GM23338 (cell line): ENCODE measurements around the gene PDE4D. TPM values are rescaled to one million over a fixed set of nuclear protein-coding genes. Genes with fewer than 3 reads are reported as not detected.

Source experiments
- CREB1 ChIP-seq: fragments of 250-450 bp; sonication (Bioruptor Pico); IDR thresholded peaks from 2 replicates; pipeline ENCODE4 v1.5.0; 2020; ENCODE audit warnings: low read depth, mild to moderate bottlenecking, moderate library complexity
- EZH2 ChIP-seq: fragments of 200-600 bp; sonication (generic); IDR thresholded peaks from one replicate; pipeline ENCODE4 v1.8.0; 2017; ENCODE audit warnings: antibody characterized with exemption, mild to moderate bottlenecking, low read depth; ENCODE audit not compliant: unreplicated experiment
- JUNB ChIP-seq: IDR thresholded peaks from one replicate; pipeline ENCODE4 v1.6.1; 2016; ENCODE audit warnings: antibody characterized with exemption; ENCODE audit not compliant: unreplicated experiment
- NANOG ChIP-seq: IDR thresholded peaks from 2 replicates; pipeline ENCODE4 v1.6.1; 2016; ENCODE audit warnings: antibody characterized with exemption, borderline replicate concordance
- POLR2AphosphoS5 ChIP-seq: IDR thresholded peaks from 2 replicates; pipeline ENCODE4 v1.6.1; 2016; ENCODE audit warnings: antibody characterized with exemption, low read depth
- STAT1 ChIP-seq: IDR thresholded peaks from one replicate; pipeline ENCODE4 v1.6.1; 2016; ENCODE audit warnings: antibody characterized with exemption; ENCODE audit not compliant: unreplicated experiment
- ZNF114 ChIP-seq: fragments of 250-450 bp; sonication (Bioruptor Pico); IDR thresholded peaks from 2 replicates; pipeline ENCODE4 v1.5.0; 2020; ENCODE audit warnings: mild to moderate bottlenecking, moderate library complexity
- ZNF331 ChIP-seq: fragments of 250-450 bp; sonication (Bioruptor Pico); IDR thresholded peaks from 2 replicates; pipeline ENCODE4 v1.5.0; 2020; ENCODE audit warnings: low read depth, mild to moderate bottlenecking, moderate library complexity
- polyA plus RNA-seq: library from polyadenylated mRNA; unstranded; fragments of >200 nt; fragmentation: Nextera tagmentation; extraction: Ambion mirVana; gene quantifications from 2 replicates; pipeline ENCODE4 v1.2.1, GENCODE V29; 2016
- total RNA-seq: library from RNA; depleted of rRNA; stranded (reverse); fragments of >200 nt; shearing (Covaris generic); gene quantifications from 2 replicates; pipeline ENCODE4 v1.2.3, GENCODE V29; 2014
- TF ChIP-seq, protein P1 (sequence below): fragments of 250-450 bp; sonication (Bioruptor Pico); IDR thresholded peaks from 2 replicates; pipeline ENCODE4 v1.5.0; 2020; ENCODE audit warnings: mild to moderate bottlenecking, moderate library complexity
- TF ChIP-seq, protein P2 (sequence below), 2 experiments: fragments of 200-600 bp in 1 of 2; sonication (generic) in 1 of 2; conservative IDR thresholded peaks; 2 replicates each; pipeline versions ENCODE4 v1.5.1 to v1.6.1; 2016 to 2017; ENCODE audit warnings: antibody characterized with exemption in 2 of 2, low read depth in 2 of 2, mild to moderate bottlenecking in 2 of 2, moderate library complexity in 1 of 2

PDE4D gene
- total and polyA plus RNA-seq, 2 experiments from 2014 or later = 2.1 to 4.7 TPM

DNA sequence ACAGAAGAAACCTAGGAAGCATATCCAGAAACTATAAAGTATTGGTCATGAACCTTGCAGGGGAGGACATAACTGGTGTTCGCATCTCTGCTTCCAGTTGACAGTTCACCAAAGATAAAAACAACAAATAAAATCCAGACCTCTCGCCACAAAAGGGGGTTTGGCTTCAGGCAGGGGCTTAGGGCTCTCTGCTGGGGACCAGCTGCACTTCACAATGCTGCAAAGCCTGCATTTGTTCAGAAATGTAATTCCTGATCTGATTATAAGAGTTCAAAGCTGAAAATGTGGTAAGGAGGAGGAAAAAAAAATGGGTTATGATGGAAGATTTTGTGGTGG lies 79.0 kb downstream of the PDE4D start (continued):
- TF ChIP-seq, protein P1, sequence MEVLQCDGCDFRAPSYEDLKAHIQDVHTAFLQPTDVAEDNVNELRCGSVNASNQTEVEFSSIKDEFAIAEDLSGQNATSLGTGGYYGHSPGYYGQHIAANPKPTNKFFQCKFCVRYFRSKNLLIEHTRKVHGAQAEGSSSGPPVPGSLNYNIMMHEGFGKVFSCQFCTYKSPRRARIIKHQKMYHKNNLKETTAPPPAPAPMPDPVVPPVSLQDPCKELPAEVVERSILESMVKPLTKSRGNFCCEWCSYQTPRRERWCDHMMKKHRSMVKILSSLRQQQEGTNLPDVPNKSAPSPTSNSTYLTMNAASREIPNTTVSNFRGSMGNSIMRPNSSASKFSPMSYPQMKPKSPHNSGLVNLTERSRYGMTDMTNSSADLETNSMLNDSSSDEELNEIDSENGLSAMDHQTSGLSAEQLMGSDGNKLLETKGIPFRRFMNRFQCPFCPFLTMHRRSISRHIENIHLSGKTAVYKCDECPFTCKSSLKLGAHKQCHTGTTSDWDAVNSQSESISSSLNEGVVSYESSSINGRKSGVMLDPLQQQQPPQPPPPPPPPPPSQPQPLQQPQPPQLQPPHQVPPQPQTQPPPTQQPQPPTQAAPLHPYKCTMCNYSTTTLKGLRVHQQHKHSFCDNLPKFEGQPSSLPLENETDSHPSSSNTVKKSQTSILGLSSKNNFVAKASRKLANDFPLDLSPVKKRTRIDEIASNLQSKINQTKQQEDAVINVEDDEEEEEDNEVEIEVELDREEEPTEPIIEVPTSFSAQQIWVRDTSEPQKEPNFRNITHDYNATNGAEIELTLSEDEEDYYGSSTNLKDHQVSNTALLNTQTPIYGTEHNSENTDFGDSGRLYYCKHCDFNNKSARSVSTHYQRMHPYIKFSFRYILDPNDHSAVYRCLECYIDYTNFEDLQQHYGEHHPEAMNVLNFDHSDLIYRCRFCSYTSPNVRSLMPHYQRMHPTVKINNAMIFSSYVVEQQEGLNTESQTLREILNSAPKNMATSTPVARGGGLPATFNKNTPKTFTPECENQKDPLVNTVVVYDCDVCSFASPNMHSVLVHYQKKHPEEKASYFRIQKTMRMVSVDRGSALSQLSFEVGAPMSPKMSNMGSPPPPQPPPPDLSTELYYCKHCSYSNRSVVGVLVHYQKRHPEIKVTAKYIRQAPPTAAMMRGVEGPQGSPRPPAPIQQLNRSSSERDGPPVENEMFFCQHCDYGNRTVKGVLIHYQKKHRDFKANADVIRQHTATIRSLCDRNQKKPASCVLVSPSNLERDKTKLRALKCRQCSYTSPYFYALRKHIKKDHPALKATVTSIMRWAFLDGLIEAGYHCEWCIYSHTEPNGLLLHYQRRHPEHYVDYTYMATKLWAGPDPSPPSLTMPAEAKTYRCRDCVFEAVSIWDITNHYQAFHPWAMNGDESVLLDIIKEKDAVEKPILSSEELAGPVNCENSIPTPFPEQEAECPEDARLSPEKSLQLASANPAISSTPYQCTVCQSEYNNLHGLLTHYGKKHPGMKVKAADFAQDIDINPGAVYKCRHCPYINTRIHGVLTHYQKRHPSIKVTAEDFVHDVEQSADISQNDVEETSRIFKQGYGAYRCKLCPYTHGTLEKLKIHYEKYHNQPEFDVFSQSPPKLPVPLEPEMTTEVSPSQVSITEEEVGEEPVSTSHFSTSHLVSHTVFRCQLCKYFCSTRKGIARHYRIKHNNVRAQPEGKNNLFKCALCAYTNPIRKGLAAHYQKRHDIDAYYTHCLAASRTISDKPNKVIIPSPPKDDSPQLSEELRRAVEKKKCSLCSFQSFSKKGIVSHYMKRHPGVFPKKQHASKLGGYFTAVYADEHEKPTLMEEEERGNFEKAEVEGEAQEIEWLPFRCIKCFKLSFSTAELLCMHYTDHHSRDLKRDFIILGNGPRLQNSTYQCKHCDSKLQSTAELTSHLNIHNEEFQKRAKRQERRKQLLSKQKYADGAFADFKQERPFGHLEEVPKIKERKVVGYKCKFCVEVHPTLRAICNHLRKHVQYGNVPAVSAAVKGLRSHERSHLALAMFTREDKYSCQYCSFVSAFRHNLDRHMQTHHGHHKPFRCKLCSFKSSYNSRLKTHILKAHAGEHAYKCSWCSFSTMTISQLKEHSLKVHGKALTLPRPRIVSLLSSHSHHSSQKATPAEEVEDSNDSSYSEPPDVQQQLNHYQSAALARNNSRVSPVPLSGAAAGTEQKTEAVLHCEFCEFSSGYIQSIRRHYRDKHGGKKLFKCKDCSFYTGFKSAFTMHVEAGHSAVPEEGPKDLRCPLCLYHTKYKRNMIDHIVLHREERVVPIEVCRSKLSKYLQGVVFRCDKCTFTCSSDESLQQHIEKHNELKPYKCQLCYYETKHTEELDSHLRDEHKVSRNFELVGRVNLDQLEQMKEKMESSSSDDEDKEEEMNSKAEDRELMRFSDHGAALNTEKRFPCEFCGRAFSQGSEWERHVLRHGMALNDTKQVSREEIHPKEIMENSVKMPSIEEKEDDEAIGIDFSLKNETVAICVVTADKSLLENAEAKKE (CRISPR knock-in tag) = no peak
- TF ChIP-seq JUNB (no peak), STAT1 (no peak), ZNF114 (CRISPR knock-in tag) (no peak), ZNF331 (CRISPR knock-in tag) (no peak), CREB1 (CRISPR knock-in tag) (no peak), POLR2AphosphoS5 (no peak), EZH2 (no peak), NANOG (no peak)
- TF ChIP-seq, protein P2, sequence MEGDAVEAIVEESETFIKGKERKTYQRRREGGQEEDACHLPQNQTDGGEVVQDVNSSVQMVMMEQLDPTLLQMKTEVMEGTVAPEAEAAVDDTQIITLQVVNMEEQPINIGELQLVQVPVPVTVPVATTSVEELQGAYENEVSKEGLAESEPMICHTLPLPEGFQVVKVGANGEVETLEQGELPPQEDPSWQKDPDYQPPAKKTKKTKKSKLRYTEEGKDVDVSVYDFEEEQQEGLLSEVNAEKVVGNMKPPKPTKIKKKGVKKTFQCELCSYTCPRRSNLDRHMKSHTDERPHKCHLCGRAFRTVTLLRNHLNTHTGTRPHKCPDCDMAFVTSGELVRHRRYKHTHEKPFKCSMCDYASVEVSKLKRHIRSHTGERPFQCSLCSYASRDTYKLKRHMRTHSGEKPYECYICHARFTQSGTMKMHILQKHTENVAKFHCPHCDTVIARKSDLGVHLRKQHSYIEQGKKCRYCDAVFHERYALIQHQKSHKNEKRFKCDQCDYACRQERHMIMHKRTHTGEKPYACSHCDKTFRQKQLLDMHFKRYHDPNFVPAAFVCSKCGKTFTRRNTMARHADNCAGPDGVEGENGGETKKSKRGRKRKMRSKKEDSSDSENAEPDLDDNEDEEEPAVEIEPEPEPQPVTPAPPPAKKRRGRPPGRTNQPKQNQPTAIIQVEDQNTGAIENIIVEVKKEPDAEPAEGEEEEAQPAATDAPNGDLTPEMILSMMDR (conservative IDR thresholded peaks at IDR 0.05; ENCODE audit: low read depth in 2 of 2) = no peak
